ENCODE results near the gene TBC1D22A.

TBC1D22A gene

DNA sequence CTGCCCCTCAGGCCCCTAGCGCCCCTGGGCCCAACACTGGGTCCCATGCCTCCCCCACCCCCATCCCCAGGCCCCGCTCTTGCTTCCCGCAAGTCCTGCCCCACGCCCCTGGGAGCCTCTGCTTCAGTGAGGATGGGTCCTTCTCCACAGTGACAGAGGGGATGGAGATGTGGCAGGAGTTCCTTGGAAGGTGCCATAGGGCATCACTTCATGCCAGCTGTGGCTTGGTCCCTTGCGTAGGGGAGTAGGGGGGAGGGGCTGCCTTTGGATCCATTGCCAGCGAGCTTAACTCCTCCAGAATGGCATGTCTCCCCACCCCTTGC, 9.5 kb upstream of the TBC1D22A start:
- DNase-seq (ENCODE audit: low read depth in 1 of 2, low spot score in 1 of 2) = no peak

DNA sequence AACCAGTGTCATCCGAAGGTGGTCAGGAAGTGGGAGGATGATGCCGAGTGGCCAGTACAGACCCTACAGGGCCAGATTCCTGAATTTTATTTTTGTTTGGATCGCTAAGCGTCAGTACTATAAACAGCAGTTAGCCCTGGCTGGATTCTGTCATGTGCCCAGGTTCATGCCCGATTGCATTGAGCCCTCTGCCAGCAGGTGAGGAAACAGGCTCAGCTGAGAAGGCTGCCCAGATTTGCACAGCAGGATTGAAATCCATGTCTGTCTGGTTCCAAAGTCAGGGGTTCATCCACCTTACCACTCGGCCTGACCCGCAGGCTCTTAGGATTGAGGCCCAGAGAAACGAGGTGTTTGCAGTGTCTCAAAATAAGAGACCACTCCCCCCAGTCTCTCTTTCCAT, 9.1 kb upstream of the TBC1D22A start:
- DNase-seq (ENCODE audit: low read depth in 1 of 2, low spot score in 1 of 2) = no peak

DNA sequence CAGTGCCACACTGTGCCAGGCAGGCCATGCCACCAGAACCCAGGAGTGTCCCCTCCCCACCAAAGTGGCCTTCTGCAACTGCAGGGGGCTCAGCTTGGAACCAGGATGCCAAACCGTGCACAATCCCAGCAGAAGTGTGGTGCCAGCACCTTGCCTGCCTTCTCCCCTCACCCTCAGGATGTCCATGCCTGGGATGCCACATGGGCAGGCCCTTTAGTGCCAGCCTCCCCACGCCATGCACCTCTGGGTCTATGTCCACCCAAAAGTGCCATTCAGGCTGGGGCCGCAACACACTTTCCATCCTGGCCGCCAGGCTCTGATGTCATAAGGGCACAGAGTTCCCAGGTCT, 8.7 kb upstream of the TBC1D22A start:
- no peak for DNase-seq (ENCODE audit: low read depth in 1 of 2, low spot score in 1 of 2)

DNA sequence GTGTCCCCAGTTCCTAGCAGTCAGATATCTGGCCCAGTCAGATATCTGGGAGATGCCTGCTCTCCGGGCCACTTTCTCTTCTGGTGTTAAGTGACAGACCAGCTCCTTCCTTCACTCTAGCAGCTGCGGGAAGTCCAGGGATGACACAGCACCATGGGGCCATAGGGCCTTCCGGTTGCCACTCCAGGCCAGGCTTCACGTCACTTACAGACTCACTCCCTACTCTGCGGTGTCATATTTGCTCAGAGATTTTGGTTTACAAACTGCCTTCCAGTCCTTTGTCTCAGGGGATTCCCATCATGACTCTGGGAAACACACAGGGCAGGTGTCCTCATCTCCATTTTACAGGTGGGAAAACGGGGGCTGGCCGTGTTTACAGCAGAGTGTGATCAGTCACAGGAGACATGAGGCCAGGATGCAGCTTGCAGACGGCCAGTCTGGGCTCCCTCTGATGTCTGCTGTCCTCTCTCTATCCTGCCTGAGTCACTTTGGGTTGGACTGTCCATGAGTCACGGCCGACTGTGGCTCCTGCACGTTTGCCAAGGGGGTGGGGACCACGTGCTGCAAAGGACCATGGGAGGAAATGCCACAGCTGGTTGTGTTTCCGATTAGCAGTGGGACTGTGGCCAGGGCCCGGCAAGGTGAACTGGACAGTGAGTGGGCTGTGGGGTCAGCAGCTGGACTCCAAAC, 8.2 kb upstream of the TBC1D22A start:
- DNase-seq (ENCODE audit: low read depth in 1 of 2, low spot score in 1 of 2) = no peak

DNA sequence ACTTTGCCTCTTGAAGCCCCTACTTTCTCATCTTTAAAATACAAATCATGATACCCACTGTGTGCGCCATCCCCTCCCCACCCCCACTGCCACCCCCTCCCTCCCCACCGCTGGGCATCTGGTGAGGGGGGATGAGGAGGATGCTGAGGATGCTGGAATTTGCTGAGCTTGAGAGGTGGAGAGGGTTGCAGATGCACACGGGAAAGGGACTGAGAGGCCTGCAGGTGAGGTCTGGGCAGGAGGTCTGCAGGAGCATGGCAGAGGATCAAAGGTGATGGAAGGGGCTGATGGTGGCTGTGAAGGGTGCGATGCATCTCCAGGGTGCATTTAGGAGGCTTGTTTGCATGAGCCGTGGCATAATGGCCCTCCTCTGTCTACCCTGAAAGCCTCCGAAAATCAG, 7.6 kb upstream of the TBC1D22A start:
- no peak for DNase-seq (ENCODE audit: low read depth in 1 of 2, low spot score in 1 of 2)

DNA sequence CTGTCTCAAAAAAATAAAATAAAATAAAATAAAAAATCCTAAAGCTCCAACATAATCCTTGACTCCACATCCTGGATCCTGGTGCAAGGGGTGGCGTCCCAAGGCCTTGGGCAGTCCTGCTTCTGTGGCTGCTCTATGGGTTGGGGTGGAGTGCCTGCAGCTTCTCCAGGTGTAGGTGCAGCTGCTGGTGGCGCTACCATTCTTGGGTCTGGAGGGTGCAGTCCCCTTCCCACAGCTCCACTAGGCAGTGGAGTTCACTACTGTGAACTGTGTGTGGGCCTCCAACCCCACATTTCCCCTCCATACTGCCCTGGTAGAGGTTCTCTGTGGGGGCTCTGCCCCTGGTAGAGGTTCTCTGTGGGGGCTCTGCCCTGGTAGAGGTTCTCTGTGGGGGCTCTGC, 6.9 kb upstream of the TBC1D22A start:
- DNase-seq (ENCODE audit: low read depth in 1 of 2, low spot score in 1 of 2) = no peak

DNA sequence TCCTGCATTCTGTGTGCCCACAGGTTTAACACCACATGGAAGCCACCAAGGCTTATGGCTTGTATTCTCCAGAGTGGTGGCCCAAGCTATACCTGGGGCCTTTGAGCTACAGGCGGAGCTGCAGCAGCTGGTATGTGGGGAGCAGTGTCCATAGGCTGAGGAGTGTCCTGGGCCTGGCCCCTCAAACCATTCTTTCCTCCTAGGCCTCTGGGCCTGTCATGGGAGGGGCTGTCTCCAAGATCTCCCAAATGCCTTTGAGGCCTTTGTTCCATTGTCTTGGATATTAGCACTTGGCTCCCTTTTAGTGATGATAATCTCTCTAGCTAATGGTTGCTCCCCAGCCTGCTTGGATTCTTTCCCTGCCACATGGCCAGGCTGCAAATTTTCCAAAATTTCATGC, 6.4 kb upstream of the TBC1D22A start:
- no peak for DNase-seq (ENCODE audit: low read depth in 1 of 2, low spot score in 1 of 2)

DNA sequence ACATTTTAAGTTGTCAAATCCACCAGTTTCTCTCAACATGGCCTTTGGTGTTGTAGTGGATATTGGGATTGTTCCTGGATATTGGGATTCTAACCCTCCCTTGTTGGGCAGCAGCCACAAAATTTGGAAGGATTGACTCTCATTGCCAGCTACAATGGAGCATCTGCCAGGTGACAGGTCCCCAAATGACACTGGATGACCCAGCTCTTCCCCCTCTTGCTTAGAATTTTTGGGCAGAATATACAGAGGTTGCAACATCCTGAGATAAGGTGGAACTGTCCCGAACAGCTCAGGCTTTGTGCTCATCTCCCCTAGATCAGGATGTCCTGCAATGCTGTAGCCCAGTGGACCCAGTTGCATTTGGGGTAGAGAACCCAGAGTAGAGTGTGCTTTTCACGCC, 5.3 kb upstream of the TBC1D22A start:
- DNase-seq (ENCODE audit: low read depth in 1 of 2, low spot score in 1 of 2) = no peak

DNA sequence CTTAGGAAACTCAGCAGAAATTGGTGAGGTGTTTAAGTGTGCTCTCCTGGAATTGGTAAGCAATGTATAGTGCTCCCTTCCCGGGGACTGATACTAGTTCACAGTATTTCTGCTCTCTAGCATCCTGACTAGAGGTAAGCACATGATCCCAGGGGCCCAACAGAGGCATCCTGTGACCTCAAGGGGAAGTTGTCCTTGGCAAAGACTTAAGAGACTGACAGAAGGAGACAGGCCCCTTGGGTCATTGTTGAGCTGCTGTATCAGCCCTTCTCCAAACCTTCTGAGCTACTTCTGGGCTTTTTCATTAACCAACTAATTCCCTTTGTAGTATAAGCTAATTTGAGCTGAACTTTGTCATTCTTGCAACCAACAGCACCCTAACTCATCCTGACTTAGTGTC, 4.3 kb upstream of the TBC1D22A start:
- DNase-seq (ENCODE audit: low read depth in 1 of 2, low spot score in 1 of 2) = no peak

DNA sequence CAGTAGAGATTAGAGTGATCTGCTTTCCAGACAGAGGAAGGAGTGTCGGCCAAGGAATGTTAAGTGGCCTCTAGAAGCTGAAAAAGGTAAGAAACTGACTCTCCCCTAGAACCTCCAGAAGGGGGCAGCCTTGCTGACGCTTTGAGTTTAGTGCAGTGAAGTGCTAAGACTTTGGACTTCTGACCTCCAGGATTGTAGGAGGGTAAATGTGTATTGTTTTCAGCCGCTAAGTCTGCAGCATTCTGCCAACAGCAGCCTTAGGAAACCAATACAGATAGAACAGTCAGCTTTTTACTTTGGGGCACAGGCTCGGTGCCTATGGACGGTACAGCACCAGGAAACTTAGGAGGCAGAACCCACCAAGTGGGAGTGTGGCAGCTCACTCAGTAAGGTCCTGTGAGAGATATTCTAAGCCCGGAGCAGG, 3.6 kb upstream of the TBC1D22A start:
- no peak for DNase-seq (ENCODE audit: low read depth in 1 of 2, low spot score in 1 of 2)

DNA sequence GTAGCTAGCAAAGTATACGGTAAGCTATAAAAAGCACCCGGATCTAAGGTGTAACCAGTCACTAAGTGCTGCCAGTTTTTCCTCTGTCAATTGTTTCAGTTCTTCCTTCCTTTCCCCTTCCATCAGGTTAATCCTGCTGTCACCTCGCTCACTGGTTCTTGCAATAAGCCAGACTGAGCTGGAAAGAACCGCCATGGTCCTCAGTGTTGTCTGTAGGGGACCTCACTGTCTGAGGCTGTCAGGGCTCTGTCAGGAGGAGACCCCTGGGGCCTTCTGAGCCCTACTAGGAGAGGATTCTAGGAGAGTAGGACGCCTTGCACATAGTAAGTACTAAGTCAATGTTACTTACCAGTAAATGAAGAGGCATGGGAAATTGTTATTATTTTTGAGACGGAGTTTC, 1.4 kb upstream of the TBC1D22A start:
- DNase-seq (ENCODE audit: low read depth in 1 of 2, low spot score in 1 of 2) = no peak

DNA sequence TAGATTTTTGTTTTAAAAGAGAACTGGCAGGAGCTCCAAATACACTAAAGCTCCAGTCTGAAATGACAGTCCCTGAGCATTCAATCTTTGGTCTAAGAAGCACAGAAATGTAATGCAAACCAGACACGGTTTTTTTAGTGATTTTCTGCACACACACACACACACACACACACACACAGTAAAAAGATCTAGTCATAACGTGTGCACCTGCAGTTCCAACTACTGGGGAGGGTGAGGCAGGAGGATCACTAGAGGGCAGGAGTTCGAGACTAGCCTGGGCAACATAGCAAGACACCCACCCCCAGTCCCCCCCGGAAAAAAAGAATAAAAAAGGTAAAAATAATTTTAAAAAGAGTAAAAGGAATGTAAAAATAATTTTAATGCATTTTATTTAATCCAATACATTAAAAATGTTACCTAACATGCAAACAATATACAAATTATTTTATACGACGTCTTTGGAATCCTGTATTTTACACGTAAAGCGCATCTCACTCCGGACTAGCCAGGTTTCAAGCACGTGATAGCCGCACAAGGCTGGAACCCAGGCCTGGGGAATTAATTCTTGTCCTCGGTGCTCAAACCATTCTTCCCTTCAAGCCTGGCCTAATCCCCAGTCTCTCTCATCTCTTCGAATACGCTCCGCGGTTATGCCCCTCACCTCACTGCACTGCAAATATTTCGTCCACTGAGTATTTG, 762 bp upstream of the TBC1D22A start:
- DNase-seq (ENCODE audit: low read depth in 1 of 2, low spot score in 1 of 2) = no peak

DNA sequence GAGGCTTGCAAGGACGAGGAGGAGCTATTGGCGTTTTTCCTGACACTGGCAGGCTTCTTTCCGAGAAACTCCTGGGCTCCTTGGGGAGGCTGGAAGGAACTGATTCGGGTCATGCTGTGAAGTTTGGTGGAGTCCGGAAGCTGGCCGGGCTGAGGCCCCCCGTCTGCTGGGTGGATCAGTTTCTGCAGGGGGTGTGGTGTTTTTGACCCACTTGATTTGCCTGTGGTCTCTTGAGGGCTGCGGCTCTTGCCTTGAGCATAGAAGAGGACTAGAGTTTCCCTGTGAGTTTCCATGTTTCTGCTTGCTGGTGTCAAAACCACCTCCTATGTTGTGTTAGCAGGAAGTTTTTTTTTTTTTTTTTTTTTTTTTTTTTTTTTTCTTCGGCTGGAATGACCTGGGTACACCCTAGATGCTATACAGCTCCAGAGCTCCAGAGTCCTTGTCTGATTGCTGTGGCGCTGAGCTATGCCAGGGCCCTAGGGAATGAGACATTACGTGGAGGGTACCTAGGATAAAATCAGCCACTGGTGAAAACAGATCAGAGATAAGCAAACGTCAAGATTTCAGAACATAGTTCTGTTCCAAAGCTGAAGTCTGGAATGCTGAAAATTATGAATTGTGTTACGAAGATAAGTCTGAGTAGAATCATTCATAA, 728 bp downstream of the TBC1D22A start:
- no peak for DNase-seq (ENCODE audit: low read depth in 1 of 2, low spot score in 1 of 2)

DNA sequence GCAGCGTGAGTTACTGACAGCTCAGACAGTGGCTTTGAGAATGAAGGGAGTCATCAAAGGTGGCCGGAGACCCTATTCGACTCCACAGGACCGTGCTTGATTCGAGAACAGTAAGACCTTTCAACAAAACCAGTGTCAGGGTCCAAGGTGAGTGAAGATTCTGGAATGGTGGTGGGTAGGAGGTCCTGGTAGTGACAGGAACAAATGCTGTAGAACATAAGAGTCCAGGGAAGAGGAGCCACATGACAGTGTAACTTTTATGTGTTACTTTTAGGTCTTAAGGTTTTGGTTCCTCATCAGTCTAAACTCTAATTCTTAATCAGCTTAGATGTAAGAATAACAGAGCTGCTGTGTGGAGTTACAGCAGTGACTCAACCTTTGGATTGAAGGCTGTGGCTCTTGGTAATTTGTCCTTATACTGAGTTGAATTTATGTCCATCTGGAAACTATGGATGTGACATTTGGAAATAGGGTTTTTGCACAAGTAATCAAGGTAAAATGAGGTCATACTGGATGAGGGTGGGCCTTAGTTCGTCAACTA, 1.8 kb downstream of the TBC1D22A start:
- no peak for DNase-seq (ENCODE audit: low read depth in 1 of 2, low spot score in 1 of 2)

DNA sequence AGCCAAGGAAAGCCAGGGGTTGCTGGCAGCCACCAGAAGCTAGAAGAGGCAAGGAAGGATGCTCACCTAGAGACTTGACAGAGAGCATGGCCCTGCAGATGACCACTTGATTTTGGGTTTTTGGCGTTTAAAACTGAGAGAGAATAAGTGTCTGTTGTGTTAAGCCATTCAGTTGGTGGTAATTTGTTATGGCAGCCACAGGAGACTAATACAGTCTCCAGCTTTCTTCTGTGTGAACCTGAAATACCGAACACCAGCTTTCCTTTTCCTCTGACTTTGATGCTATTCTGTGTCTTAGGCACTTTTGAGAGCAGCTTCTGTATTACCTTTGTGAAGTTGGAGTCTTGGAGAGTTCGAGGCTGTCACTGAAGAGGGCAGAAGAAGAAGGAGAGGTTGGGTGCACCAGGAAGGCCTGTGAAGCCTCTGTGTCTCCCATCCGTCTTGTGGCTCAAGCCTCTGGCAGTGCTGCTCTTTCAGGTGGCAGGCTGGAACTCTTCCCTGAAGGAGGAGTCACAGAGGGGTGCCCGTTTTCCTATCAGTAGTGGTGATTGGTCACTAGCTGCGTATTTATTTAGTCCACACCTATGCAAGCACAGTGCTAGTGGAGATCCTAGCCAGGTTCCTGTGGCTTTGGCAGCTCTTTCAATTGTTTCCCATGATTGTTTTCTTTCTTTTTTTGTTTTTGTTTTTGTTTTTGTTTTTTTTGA, 2.5 kb downstream of the TBC1D22A start:
- no peak for DNase-seq (ENCODE audit: low read depth in 1 of 2, low spot score in 1 of 2)

DNA sequence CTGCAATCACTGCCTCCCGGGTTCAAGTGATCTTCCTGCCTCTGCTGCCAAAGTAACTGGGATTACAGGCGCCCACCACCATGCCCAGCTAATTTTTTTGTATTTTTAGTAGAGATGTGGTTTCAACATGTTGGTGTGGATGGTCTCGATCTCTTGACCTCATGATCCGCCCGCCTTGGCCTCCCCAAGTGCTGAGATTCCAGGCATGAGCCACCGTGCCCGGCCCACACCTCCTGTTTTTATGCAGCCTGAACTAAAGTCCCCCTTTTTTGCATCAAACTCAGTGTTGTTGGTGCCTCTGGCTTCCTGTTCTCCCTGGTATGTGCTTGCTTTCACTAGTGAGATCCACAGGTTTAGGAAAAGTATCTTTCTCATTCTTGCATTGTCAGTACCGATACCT, 4.2 kb downstream of the TBC1D22A start:
- DNase-seq (ENCODE audit: low read depth in 1 of 2, low spot score in 1 of 2) = no peak

DNA sequence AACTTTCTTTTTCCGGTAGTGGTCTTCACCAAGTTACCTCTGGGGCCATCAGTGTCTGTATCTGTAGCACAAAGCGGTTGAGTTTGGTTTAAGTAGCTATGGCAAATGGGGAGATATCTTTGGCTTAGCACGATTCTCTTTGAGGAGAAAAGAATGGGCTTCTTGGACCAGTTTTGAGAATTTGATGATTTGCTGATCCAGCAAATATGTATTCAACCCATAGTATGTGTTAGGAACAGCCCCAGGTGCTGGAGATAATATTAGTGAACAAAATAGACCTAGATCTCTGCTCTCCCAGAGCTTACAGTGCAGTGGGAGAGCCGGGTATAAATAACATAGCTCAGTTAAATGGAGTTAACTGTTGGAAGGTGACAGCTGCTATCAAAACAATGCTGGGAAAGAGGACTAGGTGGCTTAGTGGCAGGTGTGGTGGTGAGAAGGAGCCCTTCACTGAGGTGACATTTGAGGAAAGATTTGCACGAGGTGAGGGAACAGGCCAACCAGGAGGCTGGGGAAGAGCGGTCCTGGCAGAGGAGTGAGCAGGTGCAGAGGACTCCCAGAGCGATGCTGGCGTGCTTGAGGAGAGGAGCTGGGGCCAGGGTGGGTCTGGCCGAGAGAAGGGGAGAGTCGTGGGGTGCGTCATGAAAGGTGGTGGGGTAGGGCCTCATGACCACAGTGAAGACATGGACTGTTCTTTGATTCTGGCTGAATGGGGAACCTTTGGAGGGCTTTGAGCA, 5.0 kb downstream of the TBC1D22A start:
- no peak for DNase-seq (ENCODE audit: low read depth in 1 of 2, low spot score in 1 of 2)

DNA sequence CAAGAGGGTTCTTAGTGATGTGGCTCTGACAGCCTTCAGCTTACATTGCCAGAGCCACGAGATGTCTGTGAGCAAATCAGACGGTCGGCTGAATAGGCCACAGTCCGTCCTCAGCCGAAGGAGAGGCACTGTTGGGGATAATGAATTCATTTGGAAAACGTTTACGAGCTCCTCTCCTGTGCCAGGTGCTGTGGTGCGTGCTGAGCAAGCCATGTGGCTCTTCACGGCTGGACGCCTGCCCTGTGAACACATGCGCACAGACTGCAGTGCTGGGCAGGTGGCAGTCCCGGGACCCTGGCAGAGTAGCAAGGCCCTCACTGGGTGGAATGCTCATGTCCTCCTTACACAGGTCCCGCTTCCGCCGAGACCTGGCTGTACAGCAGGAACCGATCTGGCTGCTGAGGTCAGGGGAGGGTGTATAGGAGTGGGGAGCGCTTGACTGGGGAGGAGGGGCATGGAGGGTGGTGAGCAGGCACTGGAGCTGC, 6.8 kb downstream of the TBC1D22A start:
- no peak for DNase-seq (ENCODE audit: low read depth in 1 of 2, low spot score in 1 of 2)

DNA sequence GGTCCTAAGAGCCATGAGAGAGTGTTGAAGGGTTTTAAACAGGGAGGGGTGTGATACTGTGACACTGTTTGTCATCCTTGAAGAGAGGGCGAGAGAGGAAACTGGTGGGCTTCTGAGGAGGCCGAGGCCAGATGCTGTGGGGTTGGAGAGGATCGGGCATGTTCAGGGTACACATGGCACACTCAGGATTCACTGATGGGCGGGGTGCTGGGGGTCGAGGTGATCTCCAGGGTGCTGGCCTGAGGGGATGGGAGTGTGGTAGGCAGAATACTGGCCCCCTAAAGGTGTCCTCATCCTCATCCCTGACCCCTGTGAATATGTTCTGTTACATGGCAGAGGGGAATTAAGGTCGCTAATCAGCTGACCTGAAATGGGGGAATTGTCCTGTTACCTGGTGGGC, 7.3 kb downstream of the TBC1D22A start:
- no peak for DNase-seq (ENCODE audit: low read depth in 1 of 2, low spot score in 1 of 2)

DNA sequence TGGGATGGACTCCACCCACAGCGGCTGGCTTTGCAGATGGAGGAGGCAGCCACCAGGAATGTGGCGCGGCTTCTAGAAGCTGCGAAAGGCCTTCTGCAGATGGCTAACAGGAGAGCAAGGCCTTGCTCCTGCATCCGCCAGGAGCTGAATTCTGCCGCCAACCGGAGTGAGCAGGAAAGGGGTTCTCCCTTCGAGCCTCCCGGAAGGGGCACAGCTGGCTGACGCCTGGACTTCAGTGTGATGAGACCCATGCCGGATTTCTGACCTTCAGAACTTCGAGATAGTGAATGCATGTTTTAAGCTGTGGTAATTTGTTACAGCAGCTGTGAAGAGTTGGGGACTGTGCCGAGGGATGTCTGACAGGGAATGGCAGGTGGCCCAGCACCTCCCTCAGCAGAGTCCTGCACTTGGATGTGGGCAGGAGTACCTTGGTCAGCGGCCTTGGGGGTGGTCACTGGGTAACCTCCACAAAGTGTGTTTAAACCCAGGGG, 7.7 kb downstream of the TBC1D22A start:
- no peak for DNase-seq (ENCODE audit: low read depth in 1 of 2, low spot score in 1 of 2)

DNA sequence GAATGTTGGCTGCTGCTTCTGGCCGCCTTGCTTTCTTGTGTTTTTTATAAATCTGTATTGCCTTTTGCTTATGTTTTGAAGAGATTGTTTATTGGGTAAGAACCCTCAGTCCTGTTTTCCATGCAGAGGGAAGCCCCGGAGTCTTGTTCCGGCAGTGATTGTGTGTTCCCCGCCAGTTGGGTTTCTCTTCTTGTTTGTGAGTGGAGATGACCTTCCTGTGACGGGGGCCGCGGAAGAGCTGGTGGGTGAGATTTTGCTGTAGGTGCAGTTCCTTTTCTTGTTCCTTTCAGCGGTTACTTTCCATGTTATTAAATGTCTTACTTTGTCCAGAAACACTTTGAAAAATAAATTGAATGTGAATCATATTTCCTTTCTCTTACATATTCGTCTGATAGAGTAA, 8.3 kb downstream of the TBC1D22A start:
- no peak for DNase-seq (ENCODE audit: low read depth in 1 of 2, low spot score in 1 of 2)
